GM23338 (cell line): ENCODE measurements around the gene SYNE3. TPM values are rescaled to one million over a fixed set of nuclear protein-coding genes. Genes with fewer than 3 reads are reported as not detected.

Source experiments
- ATAC-seq: fragments of 200-7000 bp; cut with Tn5 transposase; 3 replicates; pipeline ENCODE4 v1.9.1; 2020
- DNase-seq: peaks from one replicate; pipeline ENCODE4 v3.0.0-alpha.2; 2015; ENCODE audit warnings: low spot score
- H2AFZ ChIP-seq: fragments of 200-600 bp; sonication (generic); 2 replicates; pipeline ENCODE4 v1.8.0; 2016; ENCODE audit warnings: antibody characterized with exemption, mild to moderate bottlenecking, moderate library complexity
- H3F3A ChIP-seq: fragments of 200-600 bp; sonication (generic); replicated peaks from 2 replicates; pipeline ENCODE4 v1.8.0; 2017; ENCODE audit warnings: antibody characterized with exemption, mixed run types, low read depth
- H3K27ac ChIP-seq: fragments of 200-600 bp; sonication (generic); 2 replicates; pipeline ENCODE4 v1.6.1; 2016; ENCODE audit warnings: low read depth
- H3K27me3 ChIP-seq: fragments of 200-600 bp; sonication (generic); 2 replicates; pipeline ENCODE4 v1.8.0; 2016; ENCODE audit warnings: mild to moderate bottlenecking, mixed run types, moderate library complexity; ENCODE audit not compliant: insufficient read depth
- H3K36me3 ChIP-seq: fragments of 200-600 bp; sonication (generic); 2 replicates; pipeline ENCODE4 v1.8.0; 2016; ENCODE audit warnings: mild to moderate bottlenecking; ENCODE audit not compliant: insufficient read depth
- H3K4me1 ChIP-seq: fragments of 200-600 bp; sonication (generic); 2 replicates; pipeline ENCODE4 v1.8.0; 2016; ENCODE audit warnings: mild to moderate bottlenecking, moderate library complexity; ENCODE audit not compliant: insufficient read depth
- H3K4me2 ChIP-seq: fragments of 200-600 bp; sonication (generic); 2 replicates; pipeline ENCODE4 v1.7.1; 2017; ENCODE audit warnings: mixed run types
- H3K4me3 ChIP-seq: fragments of 200-600 bp; sonication (generic); 2 replicates; pipeline ENCODE4 v1.6.1; 2016; ENCODE audit warnings: mixed run types
- H3K79me2 ChIP-seq: fragments of 200-600 bp; sonication (generic); replicated peaks from 2 replicates; pipeline ENCODE4 v1.8.0; 2017; ENCODE audit warnings: mild to moderate bottlenecking; ENCODE audit not compliant: insufficient read depth
- H3K9me2 ChIP-seq: fragments of 200-600 bp; sonication (generic); 2 replicates; pipeline ENCODE4 v1.8.0; 2017; ENCODE audit not compliant: insufficient read depth
- H4K20me1 ChIP-seq: fragments of 200-600 bp; sonication (generic); replicated peaks from 2 replicates; pipeline ENCODE4 v1.8.0; 2017; ENCODE audit warnings: mild to moderate bottlenecking; ENCODE audit not compliant: insufficient read depth
- H3K27ac Mint-ChIP-seq: 2 replicates; pipeline ENCODE4 v1.8.0; 2020; ENCODE audit warnings: inconsistent platforms, mild to moderate bottlenecking, moderate library complexity, mixed read lengths
- H3K27me3 Mint-ChIP-seq: 3 replicates; pipeline ENCODE4 v1.8.0; 2022; ENCODE audit warnings: low read depth, mild to moderate bottlenecking, moderate library complexity, mixed read lengths, inconsistent platforms; ENCODE audit not compliant: insufficient read depth, poor library complexity
- H3K36me3 Mint-ChIP-seq: 3 replicates; pipeline ENCODE4 v1.8.0; 2021; ENCODE audit warnings: low read depth, mild to moderate bottlenecking, inconsistent platforms, moderate library complexity, mixed read lengths
- H3K4me1 Mint-ChIP-seq: 3 replicates; pipeline ENCODE4 v1.8.0; 2020; ENCODE audit warnings: mild to moderate bottlenecking, inconsistent platforms, mixed read lengths
- H3K4me3 Mint-ChIP-seq: 3 replicates; pipeline ENCODE4 v1.8.0; 2021; ENCODE audit warnings: moderate library complexity, mild to moderate bottlenecking, inconsistent platforms, mixed read lengths
- H3K9me3 Mint-ChIP-seq: 3 replicates; pipeline ENCODE4 v1.8.0; 2020; ENCODE audit warnings: moderate library complexity, mild to moderate bottlenecking, inconsistent platforms, mixed read lengths
- CREB1 ChIP-seq: fragments of 250-450 bp; sonication (Bioruptor Pico); IDR thresholded peaks from 2 replicates; pipeline ENCODE4 v1.5.0; 2020; ENCODE audit warnings: low read depth, mild to moderate bottlenecking, moderate library complexity
- EZH2 ChIP-seq: fragments of 200-600 bp; sonication (generic); IDR thresholded peaks from one replicate; pipeline ENCODE4 v1.8.0; 2017; ENCODE audit warnings: antibody characterized with exemption, mild to moderate bottlenecking, low read depth; ENCODE audit not compliant: unreplicated experiment
- EZH2phosphoT487 ChIP-seq: fragments of 200-600 bp; sonication (generic); IDR thresholded peaks from one replicate; pipeline ENCODE4 v1.8.1; 2018; ENCODE audit warnings: antibody characterized with exemption; ENCODE audit not compliant: unreplicated experiment
- JUNB ChIP-seq: IDR thresholded peaks from one replicate; pipeline ENCODE4 v1.6.1; 2016; ENCODE audit warnings: antibody characterized with exemption; ENCODE audit not compliant: unreplicated experiment
- NANOG ChIP-seq: IDR thresholded peaks from 2 replicates; pipeline ENCODE4 v1.6.1; 2016; ENCODE audit warnings: antibody characterized with exemption, borderline replicate concordance
- POLR2AphosphoS5 ChIP-seq: IDR thresholded peaks from 2 replicates; pipeline ENCODE4 v1.6.1; 2016; ENCODE audit warnings: antibody characterized with exemption, low read depth
- STAT1 ChIP-seq: IDR thresholded peaks from one replicate; pipeline ENCODE4 v1.6.1; 2016; ENCODE audit warnings: antibody characterized with exemption; ENCODE audit not compliant: unreplicated experiment
- ZNF114 ChIP-seq: fragments of 250-450 bp; sonication (Bioruptor Pico); IDR thresholded peaks from 2 replicates; pipeline ENCODE4 v1.5.0; 2020; ENCODE audit warnings: mild to moderate bottlenecking, moderate library complexity
- ZNF331 ChIP-seq: fragments of 250-450 bp; sonication (Bioruptor Pico); IDR thresholded peaks from 2 replicates; pipeline ENCODE4 v1.5.0; 2020; ENCODE audit warnings: low read depth, mild to moderate bottlenecking, moderate library complexity
- polyA plus RNA-seq: library from polyadenylated mRNA; unstranded; fragments of >200 nt; fragmentation: Nextera tagmentation; extraction: Ambion mirVana; gene quantifications from 2 replicates; pipeline ENCODE4 v1.2.1, GENCODE V29; 2016
- total RNA-seq: library from RNA; depleted of rRNA; stranded (reverse); fragments of >200 nt; shearing (Covaris generic); gene quantifications from 2 replicates; pipeline ENCODE4 v1.2.3, GENCODE V29; 2014
- TF ChIP-seq, protein P1 (sequence below), 2 experiments: fragments of 200-600 bp in 1 of 2; sonication (generic) in 1 of 2; conservative IDR thresholded peaks; 2 replicates each; pipeline versions ENCODE4 v1.5.1 to v1.6.1; 2016 to 2017; ENCODE audit warnings: antibody characterized with exemption in 2 of 2, low read depth in 2 of 2, mild to moderate bottlenecking in 2 of 2, moderate library complexity in 1 of 2
- TF ChIP-seq, protein P2 (sequence below): IDR thresholded peaks from one replicate; pipeline ENCODE4 v1.6.1; 2018; ENCODE audit warnings: antibody characterized with exemption; ENCODE audit not compliant: unreplicated experiment
- TF ChIP-seq, protein P3 (sequence below): fragments of 250-450 bp; sonication (Bioruptor Pico); IDR thresholded peaks from 2 replicates; pipeline ENCODE4 v1.5.0; 2020; ENCODE audit warnings: mild to moderate bottlenecking, moderate library complexity

Gene SYNE3
- total and polyA plus RNA-seq, 2 experiments from 2014 or later = 0.02 to 0.03 TPM

DNA sequence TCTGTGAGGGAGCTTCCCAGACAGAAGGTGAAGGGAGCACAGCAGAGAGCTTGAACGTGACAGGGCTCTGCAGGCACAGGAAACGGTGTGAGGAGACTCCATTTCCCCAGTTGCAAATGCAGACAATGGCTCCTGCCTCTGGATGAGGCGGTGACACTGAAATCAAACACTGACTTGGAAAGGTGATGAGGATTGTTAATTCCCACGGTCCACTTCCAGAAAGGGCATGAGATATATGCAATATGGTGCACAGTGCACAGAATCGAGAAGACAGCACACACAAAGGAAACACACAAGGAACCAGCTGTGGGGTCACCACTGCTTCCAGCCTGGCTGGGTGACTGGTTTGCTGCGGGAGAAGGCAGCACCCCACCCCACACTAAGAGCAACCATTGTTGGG is 42.0 kb downstream of the SYNE3 start (continued):
- TF ChIP-seq, protein P1, sequence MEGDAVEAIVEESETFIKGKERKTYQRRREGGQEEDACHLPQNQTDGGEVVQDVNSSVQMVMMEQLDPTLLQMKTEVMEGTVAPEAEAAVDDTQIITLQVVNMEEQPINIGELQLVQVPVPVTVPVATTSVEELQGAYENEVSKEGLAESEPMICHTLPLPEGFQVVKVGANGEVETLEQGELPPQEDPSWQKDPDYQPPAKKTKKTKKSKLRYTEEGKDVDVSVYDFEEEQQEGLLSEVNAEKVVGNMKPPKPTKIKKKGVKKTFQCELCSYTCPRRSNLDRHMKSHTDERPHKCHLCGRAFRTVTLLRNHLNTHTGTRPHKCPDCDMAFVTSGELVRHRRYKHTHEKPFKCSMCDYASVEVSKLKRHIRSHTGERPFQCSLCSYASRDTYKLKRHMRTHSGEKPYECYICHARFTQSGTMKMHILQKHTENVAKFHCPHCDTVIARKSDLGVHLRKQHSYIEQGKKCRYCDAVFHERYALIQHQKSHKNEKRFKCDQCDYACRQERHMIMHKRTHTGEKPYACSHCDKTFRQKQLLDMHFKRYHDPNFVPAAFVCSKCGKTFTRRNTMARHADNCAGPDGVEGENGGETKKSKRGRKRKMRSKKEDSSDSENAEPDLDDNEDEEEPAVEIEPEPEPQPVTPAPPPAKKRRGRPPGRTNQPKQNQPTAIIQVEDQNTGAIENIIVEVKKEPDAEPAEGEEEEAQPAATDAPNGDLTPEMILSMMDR (conservative IDR thresholded peaks at IDR 0.05; ENCODE audit: low read depth in 2 of 2) = no peak
- TF ChIP-seq ZNF114 (no peak), NANOG (no peak), ZNF331 (CRISPR knock-in tag) (no peak)
- TF ChIP-seq, protein P2, sequence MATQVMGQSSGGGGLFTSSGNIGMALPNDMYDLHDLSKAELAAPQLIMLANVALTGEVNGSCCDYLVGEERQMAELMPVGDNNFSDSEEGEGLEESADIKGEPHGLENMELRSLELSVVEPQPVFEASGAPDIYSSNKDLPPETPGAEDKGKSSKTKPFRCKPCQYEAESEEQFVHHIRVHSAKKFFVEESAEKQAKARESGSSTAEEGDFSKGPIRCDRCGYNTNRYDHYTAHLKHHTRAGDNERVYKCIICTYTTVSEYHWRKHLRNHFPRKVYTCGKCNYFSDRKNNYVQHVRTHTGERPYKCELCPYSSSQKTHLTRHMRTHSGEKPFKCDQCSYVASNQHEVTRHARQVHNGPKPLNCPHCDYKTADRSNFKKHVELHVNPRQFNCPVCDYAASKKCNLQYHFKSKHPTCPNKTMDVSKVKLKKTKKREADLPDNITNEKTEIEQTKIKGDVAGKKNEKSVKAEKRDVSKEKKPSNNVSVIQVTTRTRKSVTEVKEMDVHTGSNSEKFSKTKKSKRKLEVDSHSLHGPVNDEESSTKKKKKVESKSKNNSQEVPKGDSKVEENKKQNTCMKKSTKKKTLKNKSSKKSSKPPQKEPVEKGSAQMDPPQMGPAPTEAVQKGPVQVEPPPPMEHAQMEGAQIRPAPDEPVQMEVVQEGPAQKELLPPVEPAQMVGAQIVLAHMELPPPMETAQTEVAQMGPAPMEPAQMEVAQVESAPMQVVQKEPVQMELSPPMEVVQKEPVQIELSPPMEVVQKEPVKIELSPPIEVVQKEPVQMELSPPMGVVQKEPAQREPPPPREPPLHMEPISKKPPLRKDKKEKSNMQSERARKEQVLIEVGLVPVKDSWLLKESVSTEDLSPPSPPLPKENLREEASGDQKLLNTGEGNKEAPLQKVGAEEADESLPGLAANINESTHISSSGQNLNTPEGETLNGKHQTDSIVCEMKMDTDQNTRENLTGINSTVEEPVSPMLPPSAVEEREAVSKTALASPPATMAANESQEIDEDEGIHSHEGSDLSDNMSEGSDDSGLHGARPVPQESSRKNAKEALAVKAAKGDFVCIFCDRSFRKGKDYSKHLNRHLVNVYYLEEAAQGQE = no peak

DNA sequence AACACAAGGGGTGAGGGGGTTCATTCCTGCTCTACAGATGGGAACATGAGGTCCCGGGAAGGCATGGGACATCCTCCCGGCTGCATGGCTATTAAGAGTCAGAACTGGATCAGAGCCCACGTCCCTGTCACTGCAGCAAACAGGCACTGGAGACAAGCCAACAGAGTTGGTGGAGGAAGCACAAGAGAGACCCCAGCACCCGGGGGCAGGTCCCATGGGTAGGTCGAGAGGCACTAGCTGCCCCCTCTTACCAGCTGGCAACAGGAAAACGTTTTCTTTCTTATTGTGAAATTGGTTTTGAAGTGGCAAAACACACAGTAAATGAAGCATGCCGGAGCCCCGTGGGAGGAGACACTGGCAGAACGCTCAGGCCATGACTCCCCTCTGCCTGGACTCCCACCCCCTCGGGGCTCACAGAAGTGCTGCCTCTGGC is 43.6 kb downstream of the SYNE3 start:
- Histone ChIP-seq H3K4me2 (no peak overlapping the region), H3K27ac (no peak overlapping the region), H4K20me1 (no peaks in the 10 kb centered on the region), H3K79me2 (no peaks in the 10 kb centered on the region), H3K9me2 (no peaks in the 10 kb centered on the region), H2AFZ (no peak overlapping the region), H3K27me3 (no peaks in the 10 kb centered on the region), H3K4me1 (no peaks in the 10 kb centered on the region), H3F3A (no peaks in the 10 kb centered on the region), H3K4me3 (no peak overlapping the region), H3K36me3 (no peaks in the 10 kb centered on the region)
- H3K27ac Mint-ChIP-seq = no peak overlapping the region
- ATAC-seq (no peak), DNase-seq (no peak)
- peaks cover 3% of the 10 kb centered on the region for H3K27me3 Mint-ChIP-seq
- no peak overlapping the region for H3K4me3 Mint-ChIP-seq
- H3K9me3 Mint-ChIP-seq = no peaks in the 10 kb centered on the region; the same call in 2 of the 3 replicates
- no peaks in the 10 kb centered on the region for H3K4me1 Mint-ChIP-seq
- H3K36me3 Mint-ChIP-seq = no peaks in the 10 kb centered on the region
- TF ChIP-seq EZH2phosphoT487 (no peak), ZNF331 (CRISPR knock-in tag) (no peak), NANOG (no peak), EZH2 (no peak), CREB1 (no peak), STAT1 (no peak), POLR2AphosphoS5 (no peak), ZNF114 (no peak), JUNB (no peak)
- TF ChIP-seq, protein P3, sequence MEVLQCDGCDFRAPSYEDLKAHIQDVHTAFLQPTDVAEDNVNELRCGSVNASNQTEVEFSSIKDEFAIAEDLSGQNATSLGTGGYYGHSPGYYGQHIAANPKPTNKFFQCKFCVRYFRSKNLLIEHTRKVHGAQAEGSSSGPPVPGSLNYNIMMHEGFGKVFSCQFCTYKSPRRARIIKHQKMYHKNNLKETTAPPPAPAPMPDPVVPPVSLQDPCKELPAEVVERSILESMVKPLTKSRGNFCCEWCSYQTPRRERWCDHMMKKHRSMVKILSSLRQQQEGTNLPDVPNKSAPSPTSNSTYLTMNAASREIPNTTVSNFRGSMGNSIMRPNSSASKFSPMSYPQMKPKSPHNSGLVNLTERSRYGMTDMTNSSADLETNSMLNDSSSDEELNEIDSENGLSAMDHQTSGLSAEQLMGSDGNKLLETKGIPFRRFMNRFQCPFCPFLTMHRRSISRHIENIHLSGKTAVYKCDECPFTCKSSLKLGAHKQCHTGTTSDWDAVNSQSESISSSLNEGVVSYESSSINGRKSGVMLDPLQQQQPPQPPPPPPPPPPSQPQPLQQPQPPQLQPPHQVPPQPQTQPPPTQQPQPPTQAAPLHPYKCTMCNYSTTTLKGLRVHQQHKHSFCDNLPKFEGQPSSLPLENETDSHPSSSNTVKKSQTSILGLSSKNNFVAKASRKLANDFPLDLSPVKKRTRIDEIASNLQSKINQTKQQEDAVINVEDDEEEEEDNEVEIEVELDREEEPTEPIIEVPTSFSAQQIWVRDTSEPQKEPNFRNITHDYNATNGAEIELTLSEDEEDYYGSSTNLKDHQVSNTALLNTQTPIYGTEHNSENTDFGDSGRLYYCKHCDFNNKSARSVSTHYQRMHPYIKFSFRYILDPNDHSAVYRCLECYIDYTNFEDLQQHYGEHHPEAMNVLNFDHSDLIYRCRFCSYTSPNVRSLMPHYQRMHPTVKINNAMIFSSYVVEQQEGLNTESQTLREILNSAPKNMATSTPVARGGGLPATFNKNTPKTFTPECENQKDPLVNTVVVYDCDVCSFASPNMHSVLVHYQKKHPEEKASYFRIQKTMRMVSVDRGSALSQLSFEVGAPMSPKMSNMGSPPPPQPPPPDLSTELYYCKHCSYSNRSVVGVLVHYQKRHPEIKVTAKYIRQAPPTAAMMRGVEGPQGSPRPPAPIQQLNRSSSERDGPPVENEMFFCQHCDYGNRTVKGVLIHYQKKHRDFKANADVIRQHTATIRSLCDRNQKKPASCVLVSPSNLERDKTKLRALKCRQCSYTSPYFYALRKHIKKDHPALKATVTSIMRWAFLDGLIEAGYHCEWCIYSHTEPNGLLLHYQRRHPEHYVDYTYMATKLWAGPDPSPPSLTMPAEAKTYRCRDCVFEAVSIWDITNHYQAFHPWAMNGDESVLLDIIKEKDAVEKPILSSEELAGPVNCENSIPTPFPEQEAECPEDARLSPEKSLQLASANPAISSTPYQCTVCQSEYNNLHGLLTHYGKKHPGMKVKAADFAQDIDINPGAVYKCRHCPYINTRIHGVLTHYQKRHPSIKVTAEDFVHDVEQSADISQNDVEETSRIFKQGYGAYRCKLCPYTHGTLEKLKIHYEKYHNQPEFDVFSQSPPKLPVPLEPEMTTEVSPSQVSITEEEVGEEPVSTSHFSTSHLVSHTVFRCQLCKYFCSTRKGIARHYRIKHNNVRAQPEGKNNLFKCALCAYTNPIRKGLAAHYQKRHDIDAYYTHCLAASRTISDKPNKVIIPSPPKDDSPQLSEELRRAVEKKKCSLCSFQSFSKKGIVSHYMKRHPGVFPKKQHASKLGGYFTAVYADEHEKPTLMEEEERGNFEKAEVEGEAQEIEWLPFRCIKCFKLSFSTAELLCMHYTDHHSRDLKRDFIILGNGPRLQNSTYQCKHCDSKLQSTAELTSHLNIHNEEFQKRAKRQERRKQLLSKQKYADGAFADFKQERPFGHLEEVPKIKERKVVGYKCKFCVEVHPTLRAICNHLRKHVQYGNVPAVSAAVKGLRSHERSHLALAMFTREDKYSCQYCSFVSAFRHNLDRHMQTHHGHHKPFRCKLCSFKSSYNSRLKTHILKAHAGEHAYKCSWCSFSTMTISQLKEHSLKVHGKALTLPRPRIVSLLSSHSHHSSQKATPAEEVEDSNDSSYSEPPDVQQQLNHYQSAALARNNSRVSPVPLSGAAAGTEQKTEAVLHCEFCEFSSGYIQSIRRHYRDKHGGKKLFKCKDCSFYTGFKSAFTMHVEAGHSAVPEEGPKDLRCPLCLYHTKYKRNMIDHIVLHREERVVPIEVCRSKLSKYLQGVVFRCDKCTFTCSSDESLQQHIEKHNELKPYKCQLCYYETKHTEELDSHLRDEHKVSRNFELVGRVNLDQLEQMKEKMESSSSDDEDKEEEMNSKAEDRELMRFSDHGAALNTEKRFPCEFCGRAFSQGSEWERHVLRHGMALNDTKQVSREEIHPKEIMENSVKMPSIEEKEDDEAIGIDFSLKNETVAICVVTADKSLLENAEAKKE (CRISPR knock-in tag) = no peak
